Measurements from ENCODE around the gene COBL.

The COBL gene

GRCh38 chr7:51276091-51276605 is 40.5 kb downstream of the COBL start:
- no peak for FAIRE-seq

GRCh38 chr7:51275532-51275931 is 41.1 kb downstream of the COBL start:
- no peak for DNase-seq (ENCODE audit: low spot score)
- no peak for FAIRE-seq

More at GRCh38 chr7:51276091-51276605, 40.5 kb downstream of the COBL start:
- no peak for DNase-seq (ENCODE audit: low spot score)

GRCh38 chr7:51274955-51275354 is 41.7 kb downstream of the COBL start:
- DNase-seq (ENCODE audit: low spot score) (no peak), FAIRE-seq (no peak)

GRCh38 chr7:51274001-51274400 is 42.6 kb downstream of the COBL start:
- FAIRE-seq (no peak), DNase-seq (ENCODE audit: low spot score) (no peak)

GRCh38 chr7:51273360-51273759 is 43.2 kb downstream of the COBL start:
- FAIRE-seq (no peak), DNase-seq (ENCODE audit: low spot score) (no peak)

DNA sequence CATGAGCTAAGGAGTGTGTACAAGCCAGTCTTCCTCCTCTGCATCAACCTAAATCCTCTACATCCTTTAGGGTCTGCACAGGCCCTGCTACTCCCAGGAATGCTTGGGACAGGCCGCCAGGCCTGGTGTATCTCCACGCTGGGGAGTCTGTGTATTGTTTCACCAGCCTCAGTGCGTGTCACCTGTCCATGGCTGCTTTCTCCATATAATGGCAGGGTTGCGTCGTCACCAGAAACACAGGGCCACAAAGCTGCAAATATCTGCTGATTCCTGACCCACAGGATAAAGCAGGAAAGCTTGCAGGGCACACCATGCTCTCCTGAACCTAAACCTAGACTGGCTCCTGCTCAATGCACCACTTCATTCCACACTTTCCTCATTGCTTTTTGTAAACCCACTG is 45.6 kb downstream of the COBL start:
- FAIRE-seq (no peak), DNase-seq (ENCODE audit: low spot score) (no peak)

DNA sequence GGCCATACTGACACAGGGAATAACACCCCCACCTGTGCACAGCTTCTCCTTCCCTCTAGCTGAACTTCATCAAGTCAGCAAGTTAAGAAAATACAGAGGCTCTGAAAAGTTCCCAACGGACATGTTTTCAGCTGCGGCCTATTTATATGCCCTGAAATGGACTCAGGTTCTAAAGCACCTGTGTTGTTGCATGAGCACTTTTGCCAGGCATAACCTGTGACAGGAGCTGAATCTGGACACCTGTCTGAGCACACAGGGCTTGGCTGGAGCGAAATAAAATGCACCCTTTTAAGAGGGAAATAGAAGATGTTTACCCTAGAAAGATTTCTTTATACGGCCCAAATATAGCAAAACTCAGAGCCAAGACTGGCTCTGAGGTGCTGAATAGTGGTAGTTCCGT is 46.7 kb downstream of the COBL start:
- DNase-seq (ENCODE audit: low spot score) (no peak), FAIRE-seq (no peak)

GRCh38 chr7:51269321-51269720 is 47.3 kb downstream of the COBL start:
- FAIRE-seq (no peak), DNase-seq (ENCODE audit: low spot score) (no peak)

DNA sequence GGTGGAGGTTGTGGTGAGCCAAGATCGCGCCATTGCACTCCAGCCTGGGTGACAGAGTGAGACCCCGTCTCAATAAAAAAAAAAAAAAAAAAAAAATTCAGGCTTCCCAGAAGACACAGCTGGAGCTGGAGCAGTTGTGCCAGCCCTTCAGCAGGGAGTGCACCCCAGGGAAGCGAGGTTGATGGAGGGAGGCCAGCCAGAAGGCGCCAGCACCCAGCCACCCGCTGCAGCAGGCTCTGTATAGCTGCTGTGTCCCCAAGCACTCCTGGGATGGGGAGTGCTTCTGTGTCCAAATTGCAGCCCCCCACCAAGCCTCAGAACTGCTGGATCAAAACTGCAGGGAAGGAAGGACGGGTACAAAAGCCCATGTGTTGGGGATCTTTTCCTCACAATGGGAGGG is 47.8 kb downstream of the COBL start:
- DNase-seq (ENCODE audit: low spot score) (no peak), FAIRE-seq (no peak)

- no peak for DNase-seq (ENCODE audit: low spot score)
- no peak for FAIRE-seq
Measured at GRCh38 chr7:51267169-51267568, 49.4 kb downstream of the COBL start.

GRCh38 chr7:51265066-51265907 is 51.3 kb downstream of the COBL start:
- no peak for DNase-seq (ENCODE audit: low spot score)
- FAIRE-seq, result no peak

- FAIRE-seq, result no peak
- DNase-seq (ENCODE audit: low spot score), result no peak
Measured at GRCh38 chr7:51263631-51264484, 52.8 kb downstream of the COBL start.

- no peak for FAIRE-seq
- DNase-seq (ENCODE audit: low spot score), result no peak
Measured at GRCh38 chr7:51262796-51263531, 53.6 kb downstream of the COBL start.

DNA sequence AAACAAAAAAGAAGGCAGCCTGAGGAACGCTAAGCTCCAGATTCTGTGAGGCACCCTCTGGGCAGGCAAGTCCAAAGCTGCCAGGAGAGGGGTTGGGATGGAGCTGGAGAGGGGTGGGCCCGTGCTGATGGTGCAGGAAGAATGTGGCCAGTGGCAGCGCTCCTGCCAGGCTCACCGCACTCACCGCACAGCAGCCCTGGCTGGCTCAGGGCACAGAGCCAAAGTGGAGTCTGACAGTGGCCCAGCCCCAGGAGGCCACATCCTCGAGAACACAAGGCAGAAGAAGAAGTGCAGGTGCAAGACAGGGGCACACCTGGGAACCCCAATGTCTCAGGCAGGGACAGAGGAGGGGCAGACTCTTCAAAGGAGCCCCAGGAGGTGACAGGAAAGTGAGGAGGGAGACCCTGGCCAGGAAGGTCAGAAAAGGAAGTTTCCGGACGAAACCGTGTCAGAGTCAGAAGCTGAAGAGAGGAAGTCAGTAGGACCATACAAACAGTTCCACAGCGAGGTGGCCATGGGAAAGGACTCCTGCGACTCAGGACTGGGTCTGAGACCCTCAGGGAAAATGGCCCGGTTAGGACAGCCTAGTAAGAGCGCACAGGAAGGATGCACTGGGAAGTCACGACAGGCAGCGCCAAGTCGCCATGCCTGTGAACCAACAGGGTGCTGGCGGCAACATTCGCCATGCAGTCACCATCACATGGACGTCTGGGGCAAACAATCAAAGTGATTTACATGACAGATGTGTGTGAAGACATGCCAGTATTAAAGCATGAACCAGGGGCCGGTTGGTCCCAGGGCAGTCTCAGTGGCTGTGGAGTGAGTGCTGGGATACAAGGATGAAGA is 54.4 kb downstream of the COBL start:
- FAIRE-seq, result peak; percentile 88
- DNase-seq (ENCODE audit: low spot score), result no peak

DNA sequence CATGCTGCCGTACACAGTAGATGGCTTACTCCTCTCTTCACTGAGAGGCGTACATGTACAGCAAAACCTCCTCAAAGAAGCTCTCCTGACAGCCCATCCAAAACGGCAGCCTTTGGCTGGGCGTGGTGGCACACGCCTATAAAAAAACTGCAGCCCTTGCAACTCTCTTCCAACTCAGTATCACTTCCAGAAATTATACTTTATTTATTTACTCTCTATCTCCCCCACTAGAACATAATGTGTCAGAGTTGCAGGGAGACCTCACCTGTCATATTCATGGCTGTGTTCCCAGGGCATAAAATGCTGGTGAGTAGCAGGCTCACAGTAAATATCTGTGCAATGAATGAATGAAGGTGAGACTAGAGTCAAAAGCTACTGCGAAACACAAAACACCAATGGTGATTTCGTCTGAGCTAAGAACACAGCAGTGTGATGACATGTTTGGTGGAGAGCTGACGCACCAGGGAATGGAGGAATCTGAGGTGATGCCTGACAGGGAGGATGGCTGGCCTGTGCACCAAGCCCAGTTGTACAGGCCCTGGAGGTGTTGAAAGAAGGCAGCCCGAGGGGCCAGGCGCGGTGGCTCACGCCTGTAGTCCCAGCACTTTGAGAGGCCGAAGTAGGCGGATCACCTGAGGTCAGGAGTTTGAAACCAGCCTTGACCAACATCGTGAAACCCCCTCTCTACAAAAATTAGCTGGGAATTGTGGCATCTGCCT is 55.3 kb downstream of the COBL start:
- DNase-seq (ENCODE audit: low spot score), result no peak
- FAIRE-seq, result peak; percentile 35

GRCh38 chr7:51260516-51260915 is 56.1 kb downstream of the COBL start:
- no peak for FAIRE-seq
- no peak for DNase-seq (ENCODE audit: low spot score)

DNA sequence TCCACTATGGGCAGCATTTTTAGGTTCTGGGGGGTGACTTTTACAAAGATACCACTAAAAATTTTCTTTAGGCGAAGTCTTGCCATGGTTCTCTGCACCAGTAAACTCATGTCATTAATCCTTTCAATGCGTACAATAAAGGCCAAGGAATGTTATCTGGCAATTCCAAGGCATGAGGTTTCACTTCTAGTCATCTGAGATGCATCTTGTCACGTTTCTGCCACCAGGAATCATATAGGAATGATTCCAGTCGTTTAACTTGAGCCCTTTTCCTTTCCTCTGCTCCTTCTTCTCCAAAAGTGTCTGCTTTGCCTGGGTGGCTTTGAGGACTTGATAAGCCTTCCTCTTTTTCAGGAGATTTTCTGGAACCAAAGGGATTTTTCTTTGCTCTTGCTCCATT is 56.8 kb downstream of the COBL start:
- no peak for FAIRE-seq

DNA sequence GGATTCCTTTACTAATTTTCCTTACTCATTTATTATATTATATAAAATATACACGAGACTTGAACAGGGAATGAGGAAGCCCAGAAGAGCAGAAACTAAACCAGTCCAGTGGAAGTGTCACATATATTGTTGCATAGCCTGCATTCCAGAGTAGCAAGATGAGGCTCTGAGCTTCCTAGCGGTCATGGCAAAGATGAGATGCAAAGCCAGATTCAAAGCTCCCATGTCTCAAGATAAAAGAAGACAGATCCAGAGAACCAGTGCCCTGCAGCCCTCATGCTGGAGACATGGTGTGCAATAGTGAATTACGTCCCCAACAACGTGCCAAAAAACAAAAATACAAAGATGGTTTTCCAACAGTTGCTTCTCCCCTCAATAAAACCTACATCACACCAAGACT is 59.7 kb downstream of the COBL start:
- FAIRE-seq, result no peak
- no peak for DNase-seq (ENCODE audit: low spot score)

More for the DNA sequence above, 56.8 kb downstream of the COBL start:
- no peak for DNase-seq (ENCODE audit: low spot score)

GRCh38 chr7:51256209-51256781 is 60.3 kb downstream of the COBL start:
- no peak for FAIRE-seq
- no peak for DNase-seq (ENCODE audit: low spot score)
